K562 (cell line): ENCODE data around the gene POM121C.

Experiments
- BMI1 ChIP-seq: fragments of 150-350 bp; IDR thresholded peaks from 2 replicates; pipeline ENCODE4 v1.6.1; 2014; ENCODE audit warnings: low read length
- GATA2 ChIP-seq: sonication (generic); formaldehyde crosslinking; IDR thresholded peaks from 2 replicates; pipeline ENCODE4 v1.4.0; 2020; ENCODE audit warnings: mild to moderate bottlenecking, missing genetic modification reagents
- HNRNPLL ChIP-seq: fragments of 200-400 bp; formaldehyde crosslinking; IDR thresholded peaks from 2 replicates; pipeline ENCODE4 v1.6.1; 2017; ENCODE audit warnings: low read length, low read depth, mild to moderate bottlenecking; ENCODE audit not compliant: poor library complexity, severe bottlenecking
- PHF20 ChIP-seq: fragments of 450-650 bp; IDR thresholded peaks from 2 replicates; pipeline ENCODE4 v1.6.1; 2018; ENCODE audit not compliant: partially characterized antibody
- POLR2A ChIP-seq: fragments of 450-650 bp; conservative IDR thresholded peaks from 2 replicates; pipeline ENCODE4 v1.6.1; 2016
- TRIM28 ChIP-seq: fragments of 450-650 bp; IDR thresholded peaks from 2 replicates; pipeline ENCODE4 v1.6.1; 2017
- TF ChIP-seq, protein P1 (sequence below): sonication (generic); formaldehyde crosslinking; IDR thresholded peaks from 2 replicates; pipeline ENCODE4 v1.8.1; 2023; ENCODE audit warnings: mild to moderate bottlenecking, missing genetic modification reagents, moderate library complexity
- TF ChIP-seq, protein P2 (sequence below), 3 experiments: IDR thresholded peaks in 2 of 3; conservative IDR thresholded peaks in 1 of 3; 2 replicates each; pipeline ENCODE4 v1.5.1; 2011 to 2012; ENCODE audit warnings: low read length in 3 of 3, mild to moderate bottlenecking in 3 of 3, control low read depth in 2 of 3, improper control_type of control experiment in 1 of 3, inconsistent platforms in 1 of 3, low read depth in 1 of 3, mixed read lengths in 1 of 3, moderate library complexity in 1 of 3; ENCODE audit not compliant: insufficient read depth in 2 of 3

DNA sequence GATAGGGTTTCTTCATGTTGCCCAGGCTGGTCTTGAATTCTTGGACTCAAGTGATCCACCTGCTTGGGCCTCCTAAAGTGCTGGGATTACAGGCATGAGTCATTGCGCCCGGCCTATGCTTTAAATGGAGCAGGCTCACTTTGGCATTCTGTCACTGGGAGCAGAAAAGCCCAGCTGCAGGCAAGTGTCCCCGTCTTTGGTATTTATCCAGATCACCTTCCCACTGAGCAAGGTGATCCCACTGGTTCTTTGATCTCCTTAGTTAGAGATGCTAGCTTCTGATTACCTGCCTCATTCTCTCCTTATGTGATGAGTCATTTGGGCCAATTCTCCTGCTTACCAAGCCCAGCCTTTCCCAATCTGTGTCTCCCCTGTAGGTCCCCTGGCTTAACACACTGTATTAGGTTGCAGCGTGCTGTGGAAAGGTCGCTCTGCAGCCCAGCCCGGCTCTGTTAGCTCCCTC, 45.3 kb upstream of the POM121C start:
- no peak for TF ChIP-seq GATA2 (CRISPR knock-in tag)
- TF ChIP-seq, protein P1, sequence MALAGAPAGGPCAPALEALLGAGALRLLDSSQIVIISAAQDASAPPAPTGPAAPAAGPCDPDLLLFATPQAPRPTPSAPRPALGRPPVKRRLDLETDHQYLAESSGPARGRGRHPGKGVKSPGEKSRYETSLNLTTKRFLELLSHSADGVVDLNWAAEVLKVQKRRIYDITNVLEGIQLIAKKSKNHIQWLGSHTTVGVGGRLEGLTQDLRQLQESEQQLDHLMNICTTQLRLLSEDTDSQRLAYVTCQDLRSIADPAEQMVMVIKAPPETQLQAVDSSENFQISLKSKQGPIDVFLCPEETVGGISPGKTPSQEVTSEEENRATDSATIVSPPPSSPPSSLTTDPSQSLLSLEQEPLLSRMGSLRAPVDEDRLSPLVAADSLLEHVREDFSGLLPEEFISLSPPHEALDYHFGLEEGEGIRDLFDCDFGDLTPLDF (CRISPR knock-in tag) = no peak
- no peak for TF ChIP-seq PHF20
- no peak for TF ChIP-seq BMI1
- TF ChIP-seq, protein P2, sequence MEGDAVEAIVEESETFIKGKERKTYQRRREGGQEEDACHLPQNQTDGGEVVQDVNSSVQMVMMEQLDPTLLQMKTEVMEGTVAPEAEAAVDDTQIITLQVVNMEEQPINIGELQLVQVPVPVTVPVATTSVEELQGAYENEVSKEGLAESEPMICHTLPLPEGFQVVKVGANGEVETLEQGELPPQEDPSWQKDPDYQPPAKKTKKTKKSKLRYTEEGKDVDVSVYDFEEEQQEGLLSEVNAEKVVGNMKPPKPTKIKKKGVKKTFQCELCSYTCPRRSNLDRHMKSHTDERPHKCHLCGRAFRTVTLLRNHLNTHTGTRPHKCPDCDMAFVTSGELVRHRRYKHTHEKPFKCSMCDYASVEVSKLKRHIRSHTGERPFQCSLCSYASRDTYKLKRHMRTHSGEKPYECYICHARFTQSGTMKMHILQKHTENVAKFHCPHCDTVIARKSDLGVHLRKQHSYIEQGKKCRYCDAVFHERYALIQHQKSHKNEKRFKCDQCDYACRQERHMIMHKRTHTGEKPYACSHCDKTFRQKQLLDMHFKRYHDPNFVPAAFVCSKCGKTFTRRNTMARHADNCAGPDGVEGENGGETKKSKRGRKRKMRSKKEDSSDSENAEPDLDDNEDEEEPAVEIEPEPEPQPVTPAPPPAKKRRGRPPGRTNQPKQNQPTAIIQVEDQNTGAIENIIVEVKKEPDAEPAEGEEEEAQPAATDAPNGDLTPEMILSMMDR (IDR thresholded peaks at IDR 0.05 in 2 of 3, conservative IDR thresholded peaks at IDR 0.05 in 1 of 3; ENCODE audit: insufficient read depth in 2 of 3, low read depth in 1 of 3, low read length in 3 of 3) = no peak
- no peak for TF ChIP-seq TRIM28
- no peak for TF ChIP-seq POLR2A
- no peak for TF ChIP-seq HNRNPLL
